IPS-NIHi11 (cell line): ENCODE results near the gene ACSS3.
A peak's percentile ranks its signal among the peaks of the same experiment; 100 is the strongest.
"Not testable (repeated sequence)": the region's sequence is repeated elsewhere in the genome, so short reads cannot be mapped to it uniquely, and the experiment has no call there.

Experiments used
- DNase-seq: peaks from one replicate; pipeline ENCODE4 v3.0.0; 2012; ENCODE audit warnings: mixed read lengths, low spot score

Gene ACSS3

DNA sequence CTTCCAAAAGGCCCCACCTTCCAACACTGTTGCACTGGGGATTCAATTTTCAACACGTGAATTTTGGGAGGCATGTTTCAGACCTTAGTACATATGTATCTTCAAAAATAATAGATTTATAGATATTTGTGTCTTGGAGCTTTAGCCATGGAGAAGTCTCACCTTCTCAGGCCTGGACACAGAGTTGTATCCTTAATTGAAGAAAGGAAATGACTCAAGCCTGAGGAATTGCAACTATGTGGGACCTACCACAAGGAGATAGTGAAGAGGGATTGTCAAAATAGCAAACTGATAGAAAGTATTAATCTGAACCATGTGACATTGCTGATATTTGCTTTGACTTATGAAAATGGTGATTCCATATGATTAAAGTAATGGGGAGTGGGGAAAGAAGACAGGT is 89.8 kb downstream of the ACSS3 start:
- no peak for DNase-seq

DNA sequence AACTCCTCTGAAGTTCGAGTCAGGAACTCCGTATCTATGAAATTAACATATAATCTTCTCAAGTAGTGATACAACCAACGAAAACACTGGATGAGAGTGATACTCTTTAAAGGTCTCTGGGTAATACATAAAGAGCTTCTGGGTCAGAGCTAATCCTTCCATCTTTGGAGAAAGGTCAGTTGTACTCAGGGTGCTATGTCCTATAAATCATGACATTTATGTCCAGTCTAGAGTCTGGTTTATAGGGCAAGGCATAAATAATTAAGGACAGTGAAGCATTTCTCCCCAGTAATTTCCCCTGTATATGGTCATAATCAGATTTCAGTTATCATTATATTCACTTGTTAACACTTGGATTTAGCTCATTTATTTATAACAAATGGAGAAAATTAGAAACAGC is 90.6 kb downstream of the ACSS3 start:
- no peak for DNase-seq

DNA sequence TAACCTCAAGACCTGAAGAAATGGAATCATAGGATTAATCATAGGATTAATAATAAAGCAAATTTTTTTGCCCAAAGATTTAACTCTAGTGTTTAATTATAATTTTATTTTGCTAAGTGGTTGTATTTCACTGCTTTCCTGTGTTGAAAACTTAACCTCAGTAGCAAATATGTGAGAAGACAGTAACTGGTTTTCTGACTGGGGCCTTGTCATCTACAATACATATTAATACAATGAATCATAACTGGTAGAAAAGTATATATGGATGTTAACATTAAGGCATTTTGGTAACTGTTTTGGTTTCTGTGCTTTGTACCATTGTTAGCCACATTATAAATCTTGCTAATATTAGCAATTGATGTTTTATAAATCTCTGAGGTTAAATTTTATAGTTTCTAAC is 92.2 kb downstream of the ACSS3 start:
- DNase-seq, result no peak

DNA sequence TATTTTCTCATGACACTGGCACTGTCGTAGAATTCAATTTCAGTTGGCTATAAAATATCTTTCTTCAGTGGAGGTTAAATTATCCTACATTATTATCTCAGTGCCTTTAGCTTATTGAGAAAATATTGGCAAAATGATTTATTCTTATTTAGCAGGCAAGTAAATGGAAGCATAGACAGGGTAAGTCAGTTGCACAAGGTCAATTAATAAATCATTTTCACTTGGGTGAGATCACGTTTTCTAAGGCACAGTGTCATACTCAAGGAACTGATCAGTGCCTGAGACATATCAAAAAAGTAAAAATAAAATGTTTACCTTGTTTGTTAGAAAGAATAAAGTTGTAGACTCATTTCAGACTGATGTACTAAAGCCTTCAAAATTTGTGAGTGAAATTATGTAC is 95.0 kb downstream of the ACSS3 start:
- DNase-seq, result no peak

DNA sequence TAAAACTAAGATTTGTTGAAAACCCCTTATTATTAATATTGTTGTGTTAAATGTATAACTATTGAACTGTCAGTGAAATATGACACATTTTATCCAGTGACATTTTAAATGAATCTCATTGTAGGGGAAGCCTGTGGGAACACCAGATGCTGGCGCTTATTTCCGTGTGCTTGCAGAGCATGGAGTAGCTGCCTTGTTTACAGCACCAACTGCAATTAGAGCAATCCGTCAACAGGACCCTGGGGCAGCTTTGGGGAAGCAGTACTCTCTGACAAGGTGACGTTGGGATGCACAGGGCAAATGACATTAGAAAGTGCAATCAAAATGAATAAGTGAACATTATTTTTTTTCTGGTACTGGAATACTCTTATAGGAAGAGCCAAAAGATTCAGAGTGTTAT is 96.8 kb downstream of the ACSS3 start:
- no peak for DNase-seq

DNA sequence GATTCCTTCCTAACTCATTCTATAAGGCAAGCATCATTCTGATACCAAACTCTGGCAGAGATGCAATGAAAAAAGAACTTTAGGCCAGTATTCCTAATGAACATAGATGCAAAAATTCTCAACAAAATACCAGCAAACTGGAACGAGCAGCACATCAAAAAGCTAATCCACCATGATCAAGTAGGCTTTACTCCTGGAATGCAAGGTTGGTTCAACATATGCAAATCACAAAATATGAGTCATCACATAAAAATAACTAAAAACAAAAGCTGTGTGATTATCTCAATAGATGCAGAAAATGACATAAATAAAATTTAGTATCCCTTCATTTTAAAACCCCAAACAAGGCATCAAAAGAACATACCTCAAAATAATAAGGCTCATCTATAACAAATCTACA is 98.9 kb downstream of the ACSS3 start:
- DNase-seq, result no peak

DNA sequence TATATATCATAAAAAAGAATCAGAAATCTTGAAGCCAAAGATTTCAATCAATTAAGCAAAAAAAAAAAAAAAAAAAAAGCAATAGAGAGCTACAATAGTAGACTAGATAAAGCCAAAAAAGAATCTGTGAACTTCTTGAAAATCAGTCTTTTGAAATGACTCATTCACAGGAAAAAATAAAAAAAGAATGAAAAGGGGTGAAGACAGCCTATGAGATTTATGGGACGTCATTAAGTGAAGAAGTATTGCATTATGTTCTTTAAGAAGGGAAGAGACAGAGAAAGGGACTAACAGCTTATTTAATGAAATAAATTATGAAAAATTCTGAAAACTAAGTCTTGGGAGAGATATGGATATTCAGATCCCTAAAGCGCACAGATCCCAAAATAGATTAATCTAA is 103.8 kb downstream of the ACSS3 start:
- no peak for DNase-seq

DNA sequence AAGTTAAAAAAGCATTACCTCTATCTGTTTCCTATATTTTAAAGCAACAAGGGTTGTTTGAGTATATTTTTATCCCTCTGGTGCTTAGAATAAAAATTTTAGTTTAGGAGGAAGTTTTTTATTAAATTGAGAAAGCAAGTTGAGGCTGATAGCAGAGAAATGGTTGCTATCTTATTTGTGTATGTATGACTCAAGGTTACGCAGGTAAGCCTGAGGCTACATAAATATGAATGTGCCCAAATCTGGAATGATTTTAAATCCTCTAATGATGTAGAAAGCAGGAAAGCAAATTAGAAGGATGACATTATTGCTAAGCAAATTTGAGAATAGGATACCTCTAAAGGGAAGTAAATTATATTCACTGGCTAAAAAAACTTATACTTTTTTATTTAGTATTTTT is 109.8 kb downstream of the ACSS3 start:
- no peak for DNase-seq

DNA sequence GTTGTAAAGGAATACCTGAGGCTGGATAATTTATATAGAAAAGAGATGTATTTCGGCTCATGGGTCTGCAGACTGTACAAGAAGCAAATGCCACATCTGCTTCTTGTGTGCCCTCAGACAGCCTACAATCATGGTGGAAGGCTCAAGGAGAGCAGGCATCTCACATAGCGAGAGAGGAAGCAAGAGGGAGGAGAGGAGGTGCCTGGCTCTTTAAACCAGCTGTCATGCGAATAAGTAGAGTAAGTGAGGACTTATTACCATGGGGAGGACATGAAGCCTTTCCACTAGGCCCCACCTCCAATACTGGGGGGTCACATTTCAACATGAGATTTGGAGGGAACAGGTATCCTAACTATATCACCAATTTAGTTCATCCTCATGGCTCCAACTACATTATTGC is 118.7 kb downstream of the ACSS3 start:
- no peak for DNase-seq

DNA sequence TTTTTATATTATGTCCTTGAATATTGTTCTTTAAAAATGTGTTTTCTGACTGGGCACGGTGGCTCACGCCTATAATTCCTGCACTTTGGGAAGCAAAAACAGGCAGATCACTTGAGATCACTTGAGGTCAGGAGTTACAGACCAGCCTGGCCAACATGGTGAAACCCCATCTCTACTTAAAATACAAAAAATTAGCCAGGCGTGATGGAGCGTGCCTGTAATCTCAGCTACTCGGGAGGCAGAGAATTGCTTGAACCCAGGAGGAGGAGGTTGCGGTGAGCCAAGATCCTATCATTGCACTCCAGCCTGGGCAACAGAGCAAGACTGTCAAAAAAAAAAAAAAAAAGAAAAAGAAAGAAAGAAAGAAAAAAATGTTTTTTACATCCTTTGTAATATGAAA is 122.7 kb downstream of the ACSS3 start:
- DNase-seq, result not testable (repeated sequence)

DNA sequence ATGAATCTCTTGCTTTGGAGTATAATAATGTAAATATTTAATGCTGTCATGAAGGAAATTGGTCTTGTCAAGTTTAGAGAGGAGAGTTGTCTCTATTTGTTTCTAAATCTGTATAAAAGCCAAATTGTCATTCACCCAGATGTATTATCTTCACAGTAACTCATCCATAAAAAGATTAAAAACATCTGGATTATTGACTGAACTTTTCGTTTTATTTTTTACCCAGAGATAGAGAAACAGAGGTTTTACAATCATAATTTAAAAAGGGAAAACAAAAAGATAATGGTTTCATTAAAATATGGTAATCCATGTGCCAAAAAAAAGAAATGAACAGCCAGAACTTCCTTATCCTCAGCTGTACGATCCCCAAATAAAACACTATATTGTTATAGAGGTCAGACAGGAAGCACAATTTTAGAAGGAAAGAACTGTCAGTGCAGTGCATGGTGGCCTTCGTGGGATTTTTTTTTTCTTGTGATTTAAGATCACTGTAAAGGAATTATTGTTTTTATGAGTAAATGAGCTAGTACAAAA is 125.9 kb downstream of the ACSS3 start:
- DNase-seq, result no peak

DNA sequence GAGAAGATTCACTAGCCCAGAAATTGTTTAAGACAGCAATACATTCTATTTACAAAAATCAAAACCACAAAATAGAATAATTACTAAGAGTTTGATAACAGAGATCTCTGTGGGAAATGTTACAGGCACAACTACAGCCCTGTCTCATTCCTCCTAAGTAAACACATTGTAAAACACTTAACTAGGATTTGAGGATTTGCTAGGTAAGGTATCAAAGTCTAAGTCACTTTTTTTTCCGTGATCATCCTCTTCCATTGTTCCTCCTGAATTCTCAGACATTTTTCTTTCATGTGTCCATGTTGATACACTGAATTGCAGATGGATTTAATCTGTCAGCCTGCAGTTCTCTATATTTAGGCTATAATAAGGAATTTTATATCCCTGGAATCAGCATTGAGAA is 127.5 kb downstream of the ACSS3 start:
- no peak for DNase-seq

DNA sequence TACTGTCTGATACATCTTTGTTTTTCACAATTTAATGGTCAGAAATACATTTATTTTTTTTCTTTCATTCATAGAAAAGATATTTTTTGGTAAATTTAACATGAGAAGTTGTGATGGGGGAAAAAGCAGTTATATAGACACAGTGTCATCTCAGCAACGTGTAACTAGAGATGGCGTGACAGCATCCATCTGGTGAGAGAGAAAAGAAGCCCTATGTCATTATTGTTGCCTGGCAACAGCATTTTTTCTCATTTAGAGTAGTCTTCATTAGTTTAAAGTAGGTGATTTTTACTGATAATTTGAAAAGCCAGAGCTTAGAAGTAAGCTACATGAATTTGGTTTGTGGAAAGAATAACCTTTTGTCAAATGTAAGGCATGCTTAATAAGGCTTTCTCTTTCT is 128.6 kb downstream of the ACSS3 start:
- DNase-seq, result no peak

DNA sequence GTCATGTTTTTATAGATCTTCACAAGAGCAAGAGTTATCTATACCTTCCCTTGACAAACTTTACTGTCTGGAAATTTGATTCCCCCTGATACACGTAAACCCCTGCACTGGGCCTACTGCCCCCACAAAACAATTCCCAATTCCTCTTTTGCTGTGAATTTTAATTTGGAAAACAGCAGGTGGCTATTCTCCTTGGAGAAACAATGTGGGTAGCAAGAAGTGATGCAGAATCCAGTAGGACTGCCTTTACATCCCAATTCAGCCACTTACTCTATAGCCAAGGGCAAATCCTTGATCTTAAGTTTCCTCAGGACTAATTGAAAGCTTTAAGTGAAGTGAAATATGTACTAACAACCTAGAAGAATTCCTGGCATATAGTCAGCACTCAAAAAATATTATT is 129.3 kb downstream of the ACSS3 start:
- peak; percentile 9 for DNase-seq

DNA sequence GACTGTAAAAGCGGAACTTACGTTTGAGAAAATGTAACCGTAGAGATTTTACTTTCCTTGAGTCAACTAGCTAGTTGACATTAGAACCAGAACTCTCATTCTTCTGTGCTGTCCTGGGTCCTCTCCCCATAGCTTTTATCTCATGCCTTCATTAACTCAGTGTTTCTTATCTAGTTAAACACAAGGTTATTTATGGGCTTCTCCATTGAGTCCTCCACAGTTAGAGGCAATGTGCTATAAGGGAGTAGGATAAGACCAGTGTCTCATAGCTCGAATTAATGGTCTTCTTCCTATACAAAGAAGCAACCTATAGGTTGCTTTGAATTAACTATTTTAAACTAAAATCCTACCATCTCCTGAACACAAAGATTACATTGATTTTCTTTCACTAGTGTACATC is 129.8 kb downstream of the ACSS3 start:
- no peak for DNase-seq

DNA sequence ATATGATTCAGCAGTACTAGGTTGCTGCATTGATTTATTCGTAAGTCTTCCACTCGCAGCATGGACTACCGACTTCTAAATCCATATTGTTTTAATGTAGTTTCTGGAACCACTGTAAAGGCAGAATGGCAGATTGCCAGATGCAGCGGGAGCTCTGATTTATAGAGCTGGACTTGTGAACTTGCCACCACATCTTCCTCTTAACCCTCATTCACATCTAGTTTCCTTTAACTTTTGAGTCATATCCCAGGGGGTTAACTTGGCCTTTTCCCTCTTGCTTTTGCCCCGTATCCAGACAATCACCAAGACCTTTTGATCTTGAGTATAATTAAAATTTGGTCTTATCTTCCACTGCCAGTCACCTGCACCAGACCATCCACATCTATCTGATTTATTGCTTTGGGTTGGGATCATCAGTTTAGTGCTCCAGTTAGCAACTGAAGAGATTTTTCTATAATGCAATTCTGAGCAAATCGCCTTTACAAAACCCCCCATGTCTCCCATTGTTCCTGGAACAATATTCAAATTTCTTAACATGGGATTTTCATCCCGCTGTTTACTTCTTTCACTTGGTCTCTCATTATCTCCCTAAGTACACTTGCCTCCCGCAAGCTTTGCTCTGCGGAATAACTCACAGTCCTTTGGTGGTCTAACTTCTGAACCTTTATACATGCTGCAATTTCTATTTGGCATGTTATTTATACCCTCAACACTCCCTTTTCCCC is 130.5 kb downstream of the ACSS3 start:
- DNase-seq, result no peak

DNA sequence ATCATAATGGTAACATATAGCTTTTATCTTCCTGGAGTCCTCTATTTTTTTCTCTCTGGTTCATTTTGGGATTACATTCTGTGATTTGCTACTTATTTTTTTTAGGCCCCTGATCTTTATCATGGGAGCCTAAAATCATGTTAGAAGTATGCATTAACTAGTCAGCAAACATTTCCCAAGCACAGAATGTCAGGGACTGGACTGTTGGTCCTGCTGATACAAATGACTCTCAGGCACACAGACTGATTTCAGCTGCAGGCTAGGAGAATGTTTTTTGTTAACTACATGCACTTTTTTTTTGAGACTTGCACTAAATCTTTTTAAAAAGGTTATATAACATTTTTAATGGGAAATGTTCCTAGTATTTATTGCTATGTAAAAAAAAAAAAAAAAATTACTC is 131.1 kb downstream of the ACSS3 start:
- DNase-seq, result no peak

DNA sequence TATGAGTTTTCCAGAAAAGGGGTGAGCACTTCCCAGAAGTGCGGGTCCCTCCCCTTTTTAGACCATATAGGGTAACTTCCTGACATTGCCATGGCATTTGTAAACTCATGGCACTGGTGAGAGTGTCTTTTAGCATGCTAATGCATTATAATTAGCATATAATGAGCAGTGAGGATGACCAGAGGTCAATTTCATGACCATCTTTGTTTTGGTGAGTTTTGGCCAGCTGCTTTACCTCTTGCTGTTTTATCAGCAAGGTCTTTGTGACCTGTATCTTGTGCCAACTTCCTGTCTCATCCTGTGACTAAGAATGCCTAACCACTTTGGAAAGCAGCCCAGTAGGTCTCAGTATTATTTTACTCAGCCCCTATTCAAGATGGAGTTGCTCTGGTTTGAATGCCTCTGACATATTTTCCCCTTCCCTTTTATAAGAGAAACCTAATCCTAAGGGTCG is 131.9 kb downstream of the ACSS3 start:
- not testable (repeated sequence) for DNase-seq

DNA sequence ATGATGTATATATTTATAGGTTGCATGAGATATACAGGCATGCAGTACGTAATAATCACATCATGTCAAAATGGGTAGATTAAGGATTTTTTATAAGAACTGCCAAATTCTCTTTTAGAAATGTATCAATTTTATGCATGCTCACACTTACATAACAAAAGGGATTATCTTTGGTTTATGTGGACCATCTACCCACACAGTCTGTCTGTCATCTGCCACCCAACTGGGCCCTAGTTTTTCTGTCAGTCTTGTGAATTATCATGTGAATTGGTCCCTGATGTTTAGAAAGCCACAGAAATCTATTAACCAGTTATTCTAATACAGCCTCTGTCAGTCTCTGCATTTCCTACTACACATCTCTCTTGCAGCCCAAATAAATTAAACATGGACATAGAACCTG is 133.4 kb downstream of the ACSS3 start:
- DNase-seq, result no peak

DNA sequence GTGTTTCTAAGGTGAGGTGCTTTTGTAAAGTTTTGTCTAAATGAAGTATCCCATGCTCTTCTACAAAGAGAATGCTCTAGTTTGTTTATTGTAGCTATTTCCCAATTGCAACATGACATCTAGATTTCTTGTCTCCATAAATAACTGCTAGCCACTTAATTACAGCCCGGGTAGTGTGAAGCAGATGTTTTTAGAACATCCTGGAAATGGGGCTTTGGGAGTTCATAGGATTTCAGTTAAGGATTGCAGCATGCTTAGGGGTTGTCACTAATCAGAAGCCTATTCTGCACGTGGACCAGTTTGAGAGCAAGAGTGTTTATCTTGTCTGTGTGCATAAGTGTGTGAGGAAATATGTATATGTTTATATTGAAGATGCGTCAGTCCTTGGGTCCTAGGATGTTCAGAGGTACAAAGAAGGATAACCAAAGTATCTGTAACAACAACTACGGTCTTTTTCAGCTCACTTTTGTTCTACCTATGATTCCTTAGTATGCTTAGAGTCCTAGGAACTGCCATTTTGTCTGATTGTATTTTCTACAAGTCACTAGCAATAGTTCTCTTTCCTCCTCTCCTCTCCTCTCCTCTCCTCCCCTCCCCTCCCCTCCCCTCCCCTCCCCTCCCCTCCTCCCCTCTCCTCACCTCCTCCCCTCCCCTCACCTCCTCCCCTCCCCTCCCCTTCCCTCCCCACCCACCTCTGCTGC is 135.3 kb downstream of the ACSS3 start:
- DNase-seq, result no peak

DNA sequence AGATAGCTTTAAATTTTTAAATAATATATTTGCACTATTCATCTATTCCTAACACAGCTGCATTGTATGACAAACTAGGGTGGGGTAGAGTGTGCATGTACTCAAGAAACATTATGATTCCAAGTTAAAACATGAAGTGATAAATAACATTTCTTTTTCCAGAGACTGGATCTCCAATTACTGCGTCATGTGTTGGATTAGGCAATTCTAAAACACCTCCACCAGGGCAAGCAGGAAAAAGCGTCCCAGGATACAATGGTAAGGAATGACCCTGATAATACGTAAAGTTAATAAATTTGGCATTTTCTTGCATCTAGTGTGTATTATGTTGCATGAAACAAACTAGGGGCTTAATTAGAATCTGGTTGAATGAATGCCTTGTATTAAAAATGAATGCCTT is 138.9 kb downstream of the ACSS3 start:
- no peak for DNase-seq

DNA sequence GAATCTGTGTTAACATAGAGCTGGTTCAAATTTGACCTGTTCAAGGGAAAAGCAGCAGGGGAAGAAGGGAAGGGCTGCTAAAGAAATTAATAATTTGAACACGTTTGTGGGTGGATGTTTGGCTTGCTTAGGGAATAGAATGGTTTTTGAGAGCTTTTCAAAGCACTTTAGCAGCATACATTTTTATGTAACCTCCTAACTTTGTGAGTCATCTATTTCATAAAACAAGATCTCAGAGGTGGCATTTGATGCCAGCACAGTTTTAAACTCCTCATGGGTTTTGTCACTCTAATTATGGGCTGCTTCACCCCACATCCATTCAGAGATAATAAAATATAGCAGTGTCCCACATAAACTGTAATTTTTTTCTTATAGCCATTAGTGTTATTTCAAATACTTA is 143.8 kb downstream of the ACSS3 start:
- no peak for DNase-seq

DNA sequence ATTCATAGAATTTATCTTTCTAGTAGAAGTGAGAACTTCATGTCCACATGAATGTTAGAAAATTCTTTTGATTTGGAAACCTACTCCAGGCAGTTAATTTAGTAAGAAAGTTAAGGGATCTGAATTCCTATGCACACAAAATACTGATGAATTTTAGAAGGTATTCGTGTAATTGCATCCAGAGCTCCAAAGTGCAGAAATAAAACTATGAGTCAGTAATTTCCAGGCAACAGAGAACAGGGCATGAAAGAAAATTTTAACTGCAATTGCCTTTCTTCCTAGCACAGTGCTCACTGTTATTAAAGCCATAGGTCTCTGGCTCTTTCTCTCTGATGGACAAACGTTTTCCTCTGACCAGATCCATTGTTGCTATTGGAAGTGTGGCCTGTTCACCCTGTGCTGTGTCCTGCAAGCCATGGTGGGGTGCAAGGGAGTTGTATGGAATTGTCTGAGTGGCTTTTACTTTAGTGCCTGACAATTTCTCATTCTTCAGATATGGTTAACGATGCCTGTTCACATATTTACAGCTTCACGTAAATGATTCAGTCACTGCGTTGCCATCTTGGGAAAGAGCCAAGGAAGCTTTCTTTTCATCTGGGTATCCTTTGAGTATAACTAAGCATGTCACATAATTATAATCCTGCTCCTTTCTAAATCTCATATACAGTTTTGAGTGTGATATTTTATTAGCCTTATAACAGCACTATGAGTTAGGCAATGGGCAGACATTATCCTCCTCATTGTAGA is 145.1 kb downstream of the ACSS3 start:
- DNase-seq, result no peak
